GM10847 (cell line): ENCODE results near the gene ARSH.

Experiments used
- POLR2A ChIP-seq: IDR thresholded peaks from 2 replicates; pipeline ENCODE4 v1.6.1; 2011; ENCODE audit not compliant: insufficient read length; ENCODE audit errors: extremely low read depth

Gene ARSH

GRCh38 chrX:3006495-3006894 lies at the start of gene ARSH:
TSS of gene ARSH (plus strand) at chrX:3006546. CDS start at chrX:3006613, 67 bp downstream.
- no peak for TF ChIP-seq POLR2A

GRCh38 chrX:2958199-2958598 lies 48.1 kb upstream of the ARSH start:
- no peak for TF ChIP-seq POLR2A

GRCh38 chrX:2960861-2961515 lies 45.4 kb upstream of the ARSH start:
- TF ChIP-seq POLR2A = no peak

- no peak for TF ChIP-seq POLR2A
These were observed 44.0 kb upstream of the ARSH start for GRCh38 chrX:2962381-2962780.

GRCh38 chrX:2965965-2966364 lies 40.4 kb upstream of the ARSH start:
- no peak for TF ChIP-seq POLR2A

- TF ChIP-seq POLR2A = no peak
These were observed 39.3 kb upstream of the ARSH start for GRCh38 chrX:2967012-2967411.

- no peak for TF ChIP-seq POLR2A
These were observed 38.8 kb upstream of the ARSH start for GRCh38 chrX:2967584-2967983.

- no peak for TF ChIP-seq POLR2A
These were observed 38.1 kb upstream of the ARSH start for GRCh38 chrX:2967998-2968909.

- TF ChIP-seq POLR2A = no peak
These were observed 37.3 kb upstream of the ARSH start for GRCh38 chrX:2969021-2969420.

- TF ChIP-seq POLR2A = no peak
These were observed 34.0 kb upstream of the ARSH start for GRCh38 chrX:2972391-2972790.

GRCh38 chrX:2974961-2975360 lies 31.4 kb upstream of the ARSH start:
- TF ChIP-seq POLR2A = no peak

- TF ChIP-seq POLR2A = no peak
These were observed 22.0 kb upstream of the ARSH start for GRCh38 chrX:2984342-2984741.

GRCh38 chrX:2989565-2989964 lies 16.8 kb upstream of the ARSH start:
- no peak for TF ChIP-seq POLR2A

- TF ChIP-seq POLR2A = no peak
These were observed 4.2 kb downstream of the ARSH start for GRCh38 chrX:3010532-3010931.

GRCh38 chrX:3017492-3017891 lies 11.1 kb downstream of the ARSH start:
- TF ChIP-seq POLR2A = no peak

- no peak for TF ChIP-seq POLR2A
These were observed 17.8 kb downstream of the ARSH start for GRCh38 chrX:3024176-3024575.
